Activated CD4-positive, CD25-positive, alpha-beta regulatory T cell treated with anti-CD3 and anti-CD28 coated beads, Interleukin-2, amount 50 U/mL, for 72 hours (primary cell): ENCODE measurements around the gene SLC51A.
"Not testable (repeated sequence)": the region's sequence is repeated elsewhere in the genome, so short reads cannot be mapped to it uniquely, and the experiment has no call there.

ENCODE experiments used
- DNase-seq: peaks from one replicate; pipeline ENCODE4 v3.0.0; 2021

SLC51A gene

GRCh38 chr3:196193736-196194541 lies 22.4 kb upstream of the SLC51A start:
- no peak for DNase-seq

- no peak for DNase-seq
Observed at GRCh38 chr3:196194542-196194915, 21.8 kb upstream of the SLC51A start.

GRCh38 chr3:196195664-196196265 lies 20.6 kb upstream of the SLC51A start:
- DNase-seq: no peak

GRCh38 chr3:196197524-196197923 lies 18.8 kb upstream of the SLC51A start:
- DNase-seq: no peak

- DNase-seq: no peak
Observed at GRCh38 chr3:196198081-196198675, 18.2 kb upstream of the SLC51A start.

GRCh38 chr3:196198771-196199753 lies 17.3 kb upstream of the SLC51A start:
- no peak for DNase-seq

GRCh38 chr3:196202516-196202970 lies 13.8 kb upstream of the SLC51A start:
- DNase-seq: no peak

GRCh38 chr3:196203846-196204245 lies 12.5 kb upstream of the SLC51A start:
- DNase-seq: no peak

- not testable (repeated sequence) for DNase-seq
Observed at GRCh38 chr3:196205442-196206205, 10.7 kb upstream of the SLC51A start.

GRCh38 chr3:196207159-196207832 lies 9.0 kb upstream of the SLC51A start:
- no peak for DNase-seq

- peak; percentile 64 for DNase-seq
Observed at GRCh38 chr3:196207833-196208607, 8.3 kb upstream of the SLC51A start.

- DNase-seq: no peak
Observed at GRCh38 chr3:196208942-196209695, 7.2 kb upstream of the SLC51A start.

GRCh38 chr3:196209944-196210672 lies 6.2 kb upstream of the SLC51A start:
- not testable (repeated sequence) for DNase-seq

GRCh38 chr3:196210673-196211556 lies 5.4 kb upstream of the SLC51A start, which contains the start of gene ZDHHC19:
Gene ZDHHC19 (minus strand): TSS chr3:196211400. CDS start chr3:196211315, 85 bp downstream.
- DNase-seq: no peak

- DNase-seq: no peak
Observed at GRCh38 chr3:196214783-196215441, 1.4 kb upstream of the SLC51A start.

GRCh38 chr3:196215493-196216020 lies 777 bp upstream of the SLC51A start:
- DNase-seq: no peak

- no peak for DNase-seq
Observed at GRCh38 chr3:196216681-196217211, 412 bp downstream of the SLC51A start.
